OCI-LY7 (cell line): Measurements from ENCODE around the gene MUC5B.

ENCODE experiments used
- EZH2phosphoT487 ChIP-seq: fragments of 200-600 bp; sonication (generic); IDR thresholded peaks from 2 replicates; pipeline ENCODE4 v1.6.1; 2018; ENCODE audit warnings: low read depth, borderline replicate concordance, mild to moderate bottlenecking, mixed run types, antibody characterized with exemption, low read length, moderate library complexity, mixed read lengths
- TF ChIP-seq, protein P1 (sequence below): fragments of 200-600 bp; sonication (generic); conservative IDR thresholded peaks from 2 replicates; pipeline ENCODE4 v1.5.1; 2014; ENCODE audit warnings: mild to moderate bottlenecking, antibody characterized with exemption, low read length, moderate library complexity, mixed read lengths

DNA sequence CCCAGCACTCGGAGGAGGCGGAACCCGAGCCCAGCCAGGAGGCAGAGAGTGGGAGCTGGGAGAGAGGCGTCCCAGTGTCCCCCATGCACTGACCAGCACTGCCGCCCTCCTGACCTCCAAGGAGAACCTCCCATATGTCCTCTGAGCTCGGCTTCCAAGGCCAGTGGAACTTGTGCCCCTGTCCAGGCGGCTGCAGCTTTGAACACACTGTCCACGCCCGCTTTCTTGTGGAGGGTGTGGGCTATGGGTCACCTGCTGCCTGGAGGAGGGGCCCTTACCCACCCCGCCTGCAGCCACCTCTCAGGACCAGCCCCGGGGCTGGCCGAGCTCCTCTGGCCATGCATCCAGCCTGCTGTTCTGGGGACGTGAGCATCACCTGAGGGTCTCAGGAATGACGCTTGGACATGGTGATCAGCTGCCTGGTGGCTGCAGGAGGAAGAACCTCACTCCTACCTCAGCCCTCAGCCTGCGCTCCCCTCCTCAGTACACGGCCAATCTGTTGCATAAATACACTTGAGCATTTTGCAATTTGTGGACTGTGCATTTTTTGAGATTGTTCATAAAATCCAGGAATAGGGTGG lies 22.2 kb upstream of the MUC5B start:
- TF ChIP-seq, protein P1, sequence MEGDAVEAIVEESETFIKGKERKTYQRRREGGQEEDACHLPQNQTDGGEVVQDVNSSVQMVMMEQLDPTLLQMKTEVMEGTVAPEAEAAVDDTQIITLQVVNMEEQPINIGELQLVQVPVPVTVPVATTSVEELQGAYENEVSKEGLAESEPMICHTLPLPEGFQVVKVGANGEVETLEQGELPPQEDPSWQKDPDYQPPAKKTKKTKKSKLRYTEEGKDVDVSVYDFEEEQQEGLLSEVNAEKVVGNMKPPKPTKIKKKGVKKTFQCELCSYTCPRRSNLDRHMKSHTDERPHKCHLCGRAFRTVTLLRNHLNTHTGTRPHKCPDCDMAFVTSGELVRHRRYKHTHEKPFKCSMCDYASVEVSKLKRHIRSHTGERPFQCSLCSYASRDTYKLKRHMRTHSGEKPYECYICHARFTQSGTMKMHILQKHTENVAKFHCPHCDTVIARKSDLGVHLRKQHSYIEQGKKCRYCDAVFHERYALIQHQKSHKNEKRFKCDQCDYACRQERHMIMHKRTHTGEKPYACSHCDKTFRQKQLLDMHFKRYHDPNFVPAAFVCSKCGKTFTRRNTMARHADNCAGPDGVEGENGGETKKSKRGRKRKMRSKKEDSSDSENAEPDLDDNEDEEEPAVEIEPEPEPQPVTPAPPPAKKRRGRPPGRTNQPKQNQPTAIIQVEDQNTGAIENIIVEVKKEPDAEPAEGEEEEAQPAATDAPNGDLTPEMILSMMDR: no peak
- TF ChIP-seq EZH2phosphoT487: no peak
